Smooth muscle cell of the pulmonary artery (primary cell): ENCODE measurements around the gene LRRC4B. TPM values are rescaled to one million over a fixed set of nuclear protein-coding genes. Genes with fewer than 3 reads are reported as not detected.

ENCODE experiments used
- total RNA-seq: library from RNA; depleted of rRNA; stranded (reverse); fragments of >200 nt; gene quantifications from 2 replicates; pipeline ENCODE4 v1.2.3, GENCODE V29; 2014

Gene LRRC4B
- 0.26 and 1.2 TPM in 2 replicates for total RNA-seq

GRCh38 chr19:50567882-50568727 lies at the start of gene LRRC4B:
LRRC4B (minus strand) TSS chr19:50568435; CDS start chr19:50548838, 19,597 bp downstream.

GRCh38 chr19:50513746-50514345 lies 54.4 kb downstream of the LRRC4B start, which contains the start of gene ASPDH:
ASPDH (minus strand) TSS chr19:50513913; CDS start chr19:50513823, 90 bp downstream.

DNA sequence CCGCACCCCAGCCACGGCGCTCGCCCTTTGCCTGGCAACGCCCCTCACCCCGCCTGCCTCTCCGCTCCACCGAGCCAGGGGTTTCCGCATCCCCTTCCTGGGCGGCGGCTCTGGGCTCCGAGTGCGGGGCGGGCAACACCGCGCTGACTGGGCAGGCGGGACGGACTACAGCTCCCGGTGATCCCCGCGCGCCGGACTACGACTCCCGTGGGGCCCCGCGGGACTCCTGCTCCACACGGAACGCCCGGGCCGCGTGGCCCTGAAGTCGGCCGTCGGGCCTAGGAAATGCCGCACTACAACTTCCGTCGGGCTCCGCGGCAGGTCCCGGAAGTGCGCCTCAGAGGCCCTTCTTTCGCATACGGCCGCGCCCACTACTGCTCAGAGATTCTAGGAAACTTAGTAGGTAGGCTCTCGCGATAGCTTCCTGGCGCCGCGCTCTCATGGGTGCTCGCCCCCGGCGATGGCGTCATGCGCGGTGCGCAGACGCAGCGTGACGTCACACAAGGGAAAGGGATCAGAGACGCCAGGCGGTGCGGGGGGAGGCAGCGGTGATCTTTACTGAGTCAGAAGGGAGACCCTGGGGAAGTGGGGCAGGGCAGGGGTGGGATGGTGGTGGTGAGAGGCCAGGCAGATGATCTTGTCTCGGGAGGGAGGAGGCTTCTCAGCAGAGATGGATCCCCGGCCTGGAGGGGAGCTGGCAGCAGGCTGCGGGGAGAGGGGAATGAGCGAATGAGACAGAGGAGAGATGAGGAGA lies 57.0 kb downstream of the LRRC4B start, which contains the start of gene JOSD2:
JOSD2 (minus strand) TSS at position 123 of the 754 bp plus-strand sequence. CDS start 760 bp downstream, outside the sequence.

GRCh38 chr19:50476224-50476906 lies 91.9 kb downstream of the LRRC4B start, which contains the start of the genes EMC10 and GARIN5A:
EMC10 (plus strand) TSS chr19:50476507; CDS start chr19:50476545, 38 bp downstream.
GARIN5A (minus strand) TSS chr19:50476848; CDS start chr19:50476388, 460 bp downstream.

Other genes with a start within 250 kb of the LRRC4B start
- 0.46 and 0.53 TPM in 2 replicates for gene KCNC3, start 239.1 kb downstream of the LRRC4B start, total RNA-seq
- 0.33 and 0.36 TPM in 2 replicates for gene NAPSA, start 202.8 kb downstream of the LRRC4B start, total RNA-seq
- gene NR1H2, start 192.0 kb downstream of the LRRC4B start, total RNA-seq = 89.7 and 97.9 TPM in 2 replicates
- gene POLD1, start 184.1 kb downstream of the LRRC4B start, total RNA-seq = 18.6 and 24.5 TPM in 2 replicates
- not detected in 2 replicates for gene SPIB, start 149.5 kb downstream of the LRRC4B start, total RNA-seq
- gene MYBPC2, start 135.5 kb downstream of the LRRC4B start, total RNA-seq = not detected in 2 replicates
- gene EMC10, start 91.9 kb downstream of the LRRC4B start, total RNA-seq = 84.3 and 87.3 TPM in 2 replicates
- 0.23 and 0.39 TPM in 2 replicates for gene GARIN5A, start 91.6 kb downstream of the LRRC4B start, total RNA-seq
- 35.9 and 37.4 TPM in 2 replicates for gene JOSD2, start 57.2 kb downstream of the LRRC4B start, total RNA-seq
- gene ASPDH, start 54.5 kb downstream of the LRRC4B start, total RNA-seq = not detected in 2 replicates
- 0.20 TPM in 2 replicates for gene SYT3, start 71.4 kb upstream of the LRRC4B start, total RNA-seq
- gene C19orf81, start 81.0 kb upstream of the LRRC4B start, total RNA-seq = not detected in 2 replicates
- 5.8 and 6.4 TPM in 2 replicates for gene SHANK1, start 151.4 kb upstream of the LRRC4B start, total RNA-seq
- gene CLEC11A, start 154.9 kb upstream of the LRRC4B start, total RNA-seq = 69.0 and 84.0 TPM in 2 replicates
- not detected in 2 replicates for gene GPR32, start 202.0 kb upstream of the LRRC4B start, total RNA-seq
- not detected in 2 replicates for gene ACP4, start 222.0 kb upstream of the LRRC4B start, total RNA-seq